Pancreas (tissue), 10 donors: ENCODE data around the gene CSNK2A1. TPM values are rescaled to one million over a fixed set of nuclear protein-coding genes. Genes with fewer than 3 reads are reported as not detected.
A peak's percentile ranks its signal among the peaks of the same experiment; 100 is the strongest.

Experiments used
- ATAC-seq, 4 donors: fragments of 200-7000 bp; cut with Tn5 transposase; one replicate each; pipeline versions ENCODE4 v1.8.0 to v1.9.1; 2020; ENCODE audit warnings: mild to moderate bottlenecking in 4 of 4, moderate library complexity in 4 of 4
- DNase-seq, 6 donors: peaks; one replicate each; pipeline ENCODE4 v3.0.0-alpha.2; 2020
- FAIRE-seq: peaks from 2 replicates; lab custom pipeline; 2012; peaks lifted over from hg19 to GRCh38; lab: Jason Lieb, UNC
- H3K27ac ChIP-seq, 4 donors: fragments of 200-600 bp; sonication (generic); 1 replicate in 3 of 4; 2 replicates in 1 of 4; pipeline versions ENCODE4 v1.5.0 to v1.8.0; 2020
- H3K27me3 ChIP-seq, 4 donors: fragments of 200-600 bp; one replicate each; pipeline ENCODE4 v1.8.0; 2021
- H3K36me3 ChIP-seq, 3 donors: fragments of 200-600 bp; sonication (generic) in 1 of 3; one replicate each; pipeline versions ENCODE4 v1.5.0 to v1.8.0; 2020 to 2021
- H3K4me1 ChIP-seq, 3 donors: fragments of 200-600 bp; one replicate each; pipeline ENCODE4 v1.8.0; 2021
- H3K4me3 ChIP-seq, 4 donors: fragments of 200-600 bp; sonication (generic) in 2 of 4; one replicate each; pipeline versions ENCODE4 v1.5.0 to v1.8.0; 2020 to 2021
- H3K9me3 ChIP-seq, 4 donors: fragments of 200-600 bp; one replicate each; pipeline ENCODE4 v1.8.0; 2021
- WGBS, 2 donors: extraction: QIAGEN DNeasy Blood & Tissue Kit; methylation state at CpG; one replicate each; pipeline ENCODE4 v1.1.7; 2013; 5-methylcytosine and 5-hydroxymethylcytosine counted together
- intact Hi-C, 3 donors: fragments of 100-400 bp; cut with DNase I; formaldehyde crosslinking; loops; one replicate each; pipeline versions ENCODE4 v1.11.1 to v1.14.2; 2022
- polyA plus RNA-seq, 2 donors: library from polyadenylated mRNA; stranded (reverse); fragments of 200-250 nt; gene quantifications; one replicate each; pipeline ENCODE4 v1.2.3, GENCODE V29; 2013
- total RNA-seq, 6 donors: library from RNA; stranded (reverse); fragmentation: NEBNext Ultra II Directional in 4 of 6; extraction: Animal tissue kit (Norgen Biotek cat#: 25700) in 4 of 6; gene quantifications; one replicate each; pipeline versions ENCODE4 v1.2.1 to v1.2.4, GENCODE V29; 2021 to 2023
- TF ChIP-seq, protein P1 (sequence below), 4 donors: fragments of 200-600 bp; sonication (generic) in 3 of 4; IDR thresholded peaks; one replicate each; pipeline versions ENCODE4 v1.5.0 to v1.8.0; 2021; ENCODE audit warnings: antibody characterized with exemption in 4 of 4
- donor health status: healthy with polysubstance abuse.
- donor health status: DM: no; HTN: no; CAD: no; lungs with moderate emphysema.
- donor health status: DM: no; HTN: no; CAD: no.
- donor health status: control.
- donor health status: control.
- donor health status: Bipolar disorder and iron deficiency.
- donor health status: DM: yes; HTN: yes; CAD: no.
- donor health status: DM: no; HTN: no; CAD: no.
- donor health status: DM: no; HTN: no; CAD: no.
- donor health status: DM: yes; HTN: yes; CAD: no.

Gene CSNK2A1
- total and polyA plus RNA-seq, 8 donors = 12.7 to 57.4 (median 46.2) TPM

DNA sequence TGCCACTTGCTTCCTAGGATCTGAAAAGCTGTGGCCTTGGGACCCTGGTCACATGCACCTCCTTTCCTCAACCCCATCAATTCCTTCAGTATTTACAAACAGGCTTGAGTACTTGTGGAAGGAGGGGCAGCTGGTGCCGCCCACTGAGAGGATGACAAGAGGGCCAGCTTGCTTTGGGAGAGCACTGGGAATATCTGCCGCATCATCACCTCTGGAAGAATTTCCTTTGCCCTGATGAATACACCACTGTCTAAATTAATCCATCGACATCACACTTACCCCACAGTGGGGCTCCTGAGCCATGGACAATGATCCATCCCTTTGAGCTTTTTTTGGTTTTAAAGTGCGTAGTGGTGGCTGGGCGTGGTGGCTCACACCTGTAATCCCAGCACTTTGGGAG is 107.1 kb downstream of the CSNK2A1 start:
- no peaks in the 10 kb centered on the region for H3K27me3 ChIP-seq
- intact Hi-C loops = loop anchor here in 2 of 3 donors (10.0 kb wide), 1 partner anchor 82 kb away; no protein-coding TSS in a partner anchor
- H3K36me3 ChIP-seq = peaks cover 4 to 50% (median 24%) of the 10 kb centered on the region in 3 donors
- DNase-seq (peak in 1 of 6 donors; percentile 22), ATAC-seq (no peak), FAIRE-seq (no peak)
- H3K4me3 ChIP-seq = no peak overlapping the region
- TF ChIP-seq, protein P1, sequence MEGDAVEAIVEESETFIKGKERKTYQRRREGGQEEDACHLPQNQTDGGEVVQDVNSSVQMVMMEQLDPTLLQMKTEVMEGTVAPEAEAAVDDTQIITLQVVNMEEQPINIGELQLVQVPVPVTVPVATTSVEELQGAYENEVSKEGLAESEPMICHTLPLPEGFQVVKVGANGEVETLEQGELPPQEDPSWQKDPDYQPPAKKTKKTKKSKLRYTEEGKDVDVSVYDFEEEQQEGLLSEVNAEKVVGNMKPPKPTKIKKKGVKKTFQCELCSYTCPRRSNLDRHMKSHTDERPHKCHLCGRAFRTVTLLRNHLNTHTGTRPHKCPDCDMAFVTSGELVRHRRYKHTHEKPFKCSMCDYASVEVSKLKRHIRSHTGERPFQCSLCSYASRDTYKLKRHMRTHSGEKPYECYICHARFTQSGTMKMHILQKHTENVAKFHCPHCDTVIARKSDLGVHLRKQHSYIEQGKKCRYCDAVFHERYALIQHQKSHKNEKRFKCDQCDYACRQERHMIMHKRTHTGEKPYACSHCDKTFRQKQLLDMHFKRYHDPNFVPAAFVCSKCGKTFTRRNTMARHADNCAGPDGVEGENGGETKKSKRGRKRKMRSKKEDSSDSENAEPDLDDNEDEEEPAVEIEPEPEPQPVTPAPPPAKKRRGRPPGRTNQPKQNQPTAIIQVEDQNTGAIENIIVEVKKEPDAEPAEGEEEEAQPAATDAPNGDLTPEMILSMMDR (IDR thresholded peaks at IDR 0.05) = no peak
- no peak overlapping the region for H3K27ac ChIP-seq
- no peaks in the 10 kb centered on the region for H3K4me1 ChIP-seq
- no peaks in the 10 kb centered on the region for H3K9me3 ChIP-seq
- 93 to 94% methylated on average over 5 of the region's 5 CpGs for WGBS, 2 donors

DNA sequence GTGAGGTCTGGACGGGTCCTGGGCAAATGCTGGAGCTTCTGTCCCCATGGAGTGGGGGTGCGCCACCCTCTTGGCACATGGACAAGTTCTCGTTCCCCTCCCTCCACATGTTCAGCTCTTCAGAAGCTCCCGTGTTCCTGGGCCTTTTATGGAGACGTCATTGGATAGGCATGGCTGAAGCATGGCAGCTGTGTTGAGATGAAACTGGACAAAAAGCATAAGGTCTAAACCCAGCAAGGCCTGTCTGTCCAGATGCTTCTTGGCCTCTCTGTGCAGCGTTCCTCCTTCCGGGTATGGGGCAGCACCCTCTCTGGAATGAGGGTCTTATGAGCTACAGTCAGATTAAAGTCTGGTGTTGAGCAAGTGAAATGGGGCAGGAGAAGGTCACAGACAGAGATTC is 108.0 kb downstream of the CSNK2A1 start:
- intact Hi-C loops = loop anchor here in 2 of 3 donors (10.0 kb wide), 1 partner anchor 81 kb away; no protein-coding TSS in a partner anchor
- H3K27me3 ChIP-seq = no peaks in the 10 kb centered on the region

DNA sequence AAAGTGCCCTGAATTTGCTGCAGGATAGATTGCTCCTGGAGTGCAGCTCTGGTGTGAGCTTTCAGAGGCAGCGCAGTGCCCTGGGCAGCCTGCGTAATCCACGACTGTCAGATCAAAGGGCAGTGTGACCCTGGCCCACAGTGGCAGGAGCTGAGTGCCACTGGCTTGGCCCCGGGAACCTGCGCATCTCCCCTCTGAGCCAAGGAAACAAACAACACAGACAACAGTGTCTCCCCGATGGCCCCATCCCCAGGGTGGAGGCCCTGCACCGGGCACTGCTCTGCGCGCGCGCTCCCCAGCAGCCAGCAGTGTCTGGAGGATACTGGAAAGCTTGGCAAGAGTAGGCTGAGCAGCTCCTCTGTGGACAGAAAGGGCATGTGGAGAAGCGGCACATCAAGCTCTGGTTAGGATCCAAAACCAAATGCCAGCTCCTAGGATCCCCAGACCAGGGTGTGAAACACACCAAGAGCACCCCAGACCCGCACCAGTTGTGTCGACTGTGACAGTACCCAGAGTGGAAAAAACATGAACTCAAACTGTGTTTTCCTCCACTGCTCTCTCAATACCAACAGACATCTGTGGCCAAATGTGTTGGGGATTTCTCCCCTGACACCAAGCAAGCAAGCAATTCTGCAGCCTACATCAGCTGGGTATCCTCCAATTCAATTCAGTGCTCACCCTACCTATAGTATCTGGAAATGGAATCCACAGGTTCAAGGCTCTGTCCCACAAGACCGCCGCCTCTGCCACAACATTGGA is 108.8 kb downstream of the CSNK2A1 start:
- H3K9me3 ChIP-seq = no peaks in the 10 kb centered on the region
- TF ChIP-seq, protein P1 (IDR thresholded peaks at IDR 0.05) = no peak
- 88 to 91% methylated on average over 16 of the region's 16 CpGs for WGBS, 2 donors
- intact Hi-C loops = loop anchor here in 2 of 3 donors (10.0 kb wide), 1 partner anchor 80 kb away; no protein-coding TSS in a partner anchor
- peaks cover 4 to 48% (median 9%) of the 10 kb centered on the region in 3 donors for H3K36me3 ChIP-seq
- H3K4me1 ChIP-seq = no peaks in the 10 kb centered on the region
- no peak overlapping the region for H3K4me3 ChIP-seq
- no peak overlapping the region for H3K27ac ChIP-seq
- ATAC-seq (no peak), FAIRE-seq (no peak), DNase-seq (peak in 2 of 6 donors; percentile 6 to 35)
- no peaks in the 10 kb centered on the region for H3K27me3 ChIP-seq

More for the DNA sequence above, 108.0 kb downstream of the CSNK2A1 start:
- H3K4me3 ChIP-seq = no peak overlapping the region
- H3K4me1 ChIP-seq = no peaks in the 10 kb centered on the region
- ATAC-seq (no peak), FAIRE-seq (no peak), DNase-seq (peak in 1 of 6 donors; percentile 13)
- H3K36me3 ChIP-seq = peaks cover 4 to 50% (median 16%) of the 10 kb centered on the region in 3 donors
- H3K27ac ChIP-seq = no peak overlapping the region
- WGBS, 2 donors = 79 to 83% methylated on average over 7 of the region's 7 CpGs
- no peaks in the 10 kb centered on the region for H3K9me3 ChIP-seq
- TF ChIP-seq, protein P1 (IDR thresholded peaks at IDR 0.05) = no peak

DNA sequence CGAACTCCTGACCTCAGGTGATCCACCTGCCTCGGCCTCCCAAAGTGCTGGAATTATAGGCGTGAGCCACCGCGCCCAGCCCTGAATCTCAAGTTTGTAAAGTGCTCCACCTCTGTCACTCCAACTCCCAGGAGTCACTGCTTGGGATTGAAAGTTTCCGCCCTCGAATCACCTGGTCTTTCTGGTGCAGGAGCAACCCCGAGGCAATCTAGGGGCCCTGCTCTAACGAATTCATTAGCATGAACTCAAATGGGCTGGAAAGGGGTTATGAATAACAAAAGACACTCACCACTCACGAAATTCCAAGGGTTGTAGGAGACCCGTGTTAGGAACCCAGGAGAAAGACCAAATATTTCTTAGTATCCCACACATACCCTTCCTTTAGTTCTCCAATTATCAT is 109.4 kb downstream of the CSNK2A1 start:
- no peaks in the 10 kb centered on the region for H3K4me1 ChIP-seq
- no peak for FAIRE-seq
- intact Hi-C loops = loop anchor here in 2 of 3 donors (10.0 kb wide), 1 partner anchor 79 kb away; no protein-coding TSS in a partner anchor
- peak in 1 of 6 donors; percentile 21 for DNase-seq
- TF ChIP-seq, protein P1 (IDR thresholded peaks at IDR 0.05) = no peak
- no peaks in the 10 kb centered on the region for H3K9me3 ChIP-seq
- peaks cover 4 to 42% (median 8%) of the 10 kb centered on the region in 3 donors for H3K36me3 ChIP-seq
- H3K27ac ChIP-seq = no peak overlapping the region
- H3K4me3 ChIP-seq = no peak overlapping the region
- WGBS, 2 donors = 83 to 84% methylated on average over 10 to 11 of the region's 11 CpGs
- H3K27me3 ChIP-seq = no peaks in the 10 kb centered on the region
- ATAC-seq = no peak
